KG1 (cell line): Measurements from ENCODE around the gene FOXL2.

Experiments used
- DNase-seq: peaks from one replicate; lab custom pipeline; 2025; lab: John Stamatoyannopoulos, UW

Gene FOXL2

GRCh38 chr3:138945709-138946662, 951 bp downstream of the FOXL2 start:
- no peak for DNase-seq

GRCh38 chr3:138944929-138945708, 1.8 kb downstream of the FOXL2 start:
- DNase-seq = no peak

DNA sequence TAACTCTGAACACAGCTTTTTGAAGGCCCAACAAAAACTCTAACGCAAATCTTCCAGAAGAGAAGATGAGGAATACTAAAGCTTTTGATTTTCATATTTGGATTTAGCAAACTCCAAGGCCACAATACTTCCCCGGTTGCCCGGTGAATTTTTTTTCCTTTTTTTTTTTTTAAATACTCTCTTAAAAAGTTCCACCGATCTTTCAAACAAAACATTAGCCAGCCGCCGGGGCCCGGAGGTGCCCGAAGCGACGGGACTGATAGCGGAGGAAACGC, 2.3 kb downstream of the FOXL2 start:
- no peak for DNase-seq

- no peak for DNase-seq
These were observed 2.9 kb downstream of the FOXL2 start for GRCh38 chr3:138943724-138944653.

DNA sequence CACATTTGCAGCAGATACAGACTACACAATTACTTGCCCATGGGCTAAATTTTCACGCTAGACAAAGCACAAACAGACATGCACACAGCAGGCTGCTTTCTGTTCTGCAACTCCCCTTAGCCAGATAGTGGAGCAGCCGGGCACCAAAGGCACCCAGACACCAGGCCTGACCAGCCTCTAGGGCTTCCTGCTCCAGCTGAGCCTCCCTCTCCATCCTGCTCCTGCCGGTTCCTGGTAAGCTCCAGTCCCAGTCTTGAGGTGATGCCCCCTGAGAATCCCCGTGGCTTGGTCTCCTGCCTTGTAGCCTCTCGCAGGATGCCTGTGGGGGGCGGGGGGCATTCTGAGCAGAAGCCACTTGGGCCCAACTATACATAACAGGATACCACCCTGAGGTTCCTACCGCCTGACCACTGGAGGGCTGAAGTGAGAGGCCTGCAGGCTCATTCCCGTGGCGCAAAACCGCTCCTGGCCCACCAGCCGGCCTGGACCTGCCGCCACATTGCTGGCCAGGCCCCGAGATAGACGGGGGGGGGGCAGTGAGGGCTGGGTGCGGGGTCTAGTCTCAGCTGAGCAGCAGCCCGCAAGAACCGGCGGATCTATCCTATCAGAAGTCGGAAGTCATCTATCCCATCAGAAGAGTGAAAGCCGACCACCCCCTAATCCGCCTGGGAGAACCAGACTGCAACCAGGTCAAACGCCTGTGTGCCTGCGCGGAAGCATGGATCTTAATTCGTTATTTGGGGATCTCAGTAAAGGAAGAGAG, 3.9 kb downstream of the FOXL2 start:
- DNase-seq = no peak

GRCh38 chr3:138942271-138942670, 4.7 kb downstream of the FOXL2 start:
- no peak for DNase-seq

GRCh38 chr3:138941259-138941885, 5.6 kb downstream of the FOXL2 start:
- no peak for DNase-seq

DNA sequence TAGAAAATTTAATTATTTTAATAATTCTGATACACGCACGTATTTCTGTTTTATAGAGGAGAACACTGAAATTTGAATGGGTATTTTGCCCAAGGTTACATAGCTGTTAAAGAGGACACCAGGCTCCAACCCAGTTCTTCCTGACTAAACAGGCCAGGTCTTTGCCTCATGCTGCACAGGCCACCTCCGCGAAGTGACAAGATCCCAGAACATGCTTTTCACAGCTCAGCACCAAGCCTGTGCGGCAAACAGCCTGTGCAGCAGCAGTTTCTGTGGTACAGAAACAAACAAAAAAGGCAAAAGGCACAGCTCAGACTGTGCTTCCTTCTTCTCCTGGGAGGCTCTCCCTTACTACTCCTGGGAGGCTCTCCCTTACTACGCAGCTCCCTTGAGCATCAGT, 6.5 kb downstream of the FOXL2 start:
- DNase-seq = no peak

DNA sequence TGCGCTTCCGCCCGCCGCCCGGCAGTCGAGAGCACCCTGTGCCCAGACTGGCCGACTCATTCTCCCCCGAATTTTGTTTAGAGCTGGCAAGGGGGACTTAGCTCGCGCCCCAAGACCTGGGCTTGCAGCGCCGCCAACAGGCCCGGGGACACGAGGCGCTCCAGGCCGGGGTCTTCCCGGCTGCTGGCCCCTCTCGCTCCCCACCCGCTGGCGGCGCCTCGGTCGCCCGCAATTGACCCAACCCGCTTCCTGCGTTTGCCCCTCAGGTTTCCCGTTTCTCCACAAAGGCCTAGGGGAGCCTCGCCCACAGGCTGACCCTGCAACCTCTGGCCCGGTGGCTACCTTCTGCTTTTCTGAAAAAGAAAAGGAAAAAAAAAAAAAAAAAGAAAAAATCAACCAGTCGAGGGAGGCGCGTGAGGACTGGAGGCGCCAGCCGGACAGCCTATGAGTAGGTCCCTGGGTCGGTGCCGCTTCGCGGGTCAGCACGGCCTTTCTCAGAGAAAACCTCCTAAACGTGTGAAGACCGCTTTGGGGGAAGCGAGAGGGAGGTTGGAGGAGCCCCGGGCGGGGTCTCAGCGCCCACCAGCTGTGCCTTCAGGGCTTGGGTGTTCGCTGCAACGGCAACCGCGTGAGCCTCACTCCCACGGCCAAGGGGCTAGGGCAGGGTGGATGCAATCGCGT, 7.2 kb downstream of the FOXL2 start:
- no peak for DNase-seq

GRCh38 chr3:138938877-138939560, 7.9 kb downstream of the FOXL2 start:
- DNase-seq = no peak

DNA sequence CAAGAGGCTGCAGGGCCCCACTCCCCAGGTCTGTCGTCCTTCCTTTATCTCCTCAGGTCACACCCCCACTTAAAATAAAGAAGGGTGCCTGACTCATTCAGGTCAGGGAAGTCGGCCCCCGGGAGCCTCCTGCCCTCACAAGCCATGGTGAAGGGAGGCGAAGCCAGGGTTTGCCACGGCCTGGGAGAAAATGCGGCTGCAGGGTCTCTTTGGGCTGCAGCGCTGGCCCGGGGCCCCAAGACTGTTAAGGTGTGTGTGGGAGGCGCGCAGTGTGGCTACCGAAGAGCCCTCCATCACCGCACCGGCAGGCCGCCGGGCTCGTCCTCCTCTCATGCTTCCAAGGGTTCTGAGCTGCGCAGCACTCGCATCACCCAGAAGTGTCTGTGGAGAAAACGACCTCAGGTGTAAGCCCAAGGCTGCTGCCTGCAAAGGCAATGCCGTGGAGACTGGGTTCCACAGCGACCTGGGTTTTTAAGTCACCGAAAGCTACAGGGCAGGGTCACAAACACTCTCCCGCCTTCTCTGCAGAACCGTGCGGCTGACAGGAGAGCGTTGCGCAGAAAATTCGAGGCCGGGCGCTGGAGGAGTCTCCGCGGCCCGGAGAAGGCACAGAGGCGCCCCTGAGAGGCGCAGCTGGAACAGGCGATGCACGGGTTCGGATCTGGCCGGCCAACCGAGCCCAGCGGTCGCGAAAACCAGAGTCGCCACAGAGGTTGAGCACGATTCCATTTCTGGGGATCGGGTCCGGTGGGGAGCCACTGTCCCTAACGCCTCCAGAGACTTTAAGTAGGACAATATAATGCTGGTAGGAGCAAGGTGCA, 8.7 kb downstream of the FOXL2 start:
- no peak for DNase-seq

- no peak for DNase-seq
These were observed 9.3 kb downstream of the FOXL2 start for GRCh38 chr3:138937690-138938055.

GRCh38 chr3:138936741-138937689, 9.9 kb downstream of the FOXL2 start:
- no peak for DNase-seq

DNA sequence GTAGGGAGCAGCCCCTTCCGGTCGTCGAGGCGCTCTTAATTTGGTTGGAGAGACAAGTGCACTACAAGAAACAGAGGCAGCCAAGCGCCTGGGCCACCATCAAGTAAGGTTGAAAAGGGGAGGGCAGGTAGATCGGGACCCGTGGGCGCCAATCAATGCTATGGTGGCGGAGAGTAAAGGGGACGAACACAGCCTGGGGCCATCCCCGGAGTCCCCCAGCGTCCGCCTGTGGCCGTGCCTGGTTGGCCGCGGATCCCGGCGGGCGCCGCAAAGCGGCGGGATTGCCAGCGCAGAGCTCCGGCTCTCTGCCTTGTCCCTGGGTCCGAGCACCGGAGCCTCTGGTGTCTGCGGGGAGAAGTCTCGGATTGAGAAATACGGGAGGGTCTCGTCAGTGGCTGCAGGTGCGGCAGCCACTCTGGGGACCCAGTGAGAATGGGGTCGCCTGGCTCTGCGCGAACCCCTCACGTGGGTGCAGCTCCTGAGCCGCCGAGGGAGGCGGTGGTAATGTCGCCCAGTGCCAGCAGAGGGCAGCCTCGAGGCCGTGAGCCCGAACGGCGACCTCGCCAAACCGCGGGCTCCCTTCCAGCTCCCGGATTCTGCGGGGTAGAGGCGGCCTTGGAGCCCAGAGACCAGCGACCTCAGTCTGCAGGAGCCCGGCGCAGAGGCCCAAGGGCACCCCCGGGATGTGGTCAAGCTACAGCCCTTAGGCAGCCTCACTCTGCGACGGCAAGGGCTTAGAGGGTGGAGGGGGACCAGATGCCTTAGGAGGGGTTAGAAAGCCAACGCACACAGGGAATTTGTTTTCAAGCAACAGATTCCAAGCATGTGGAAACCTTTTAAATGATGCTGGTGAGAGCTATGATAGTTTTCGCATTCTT, 10.8 kb downstream of the FOXL2 start:
- DNase-seq = no peak

DNA sequence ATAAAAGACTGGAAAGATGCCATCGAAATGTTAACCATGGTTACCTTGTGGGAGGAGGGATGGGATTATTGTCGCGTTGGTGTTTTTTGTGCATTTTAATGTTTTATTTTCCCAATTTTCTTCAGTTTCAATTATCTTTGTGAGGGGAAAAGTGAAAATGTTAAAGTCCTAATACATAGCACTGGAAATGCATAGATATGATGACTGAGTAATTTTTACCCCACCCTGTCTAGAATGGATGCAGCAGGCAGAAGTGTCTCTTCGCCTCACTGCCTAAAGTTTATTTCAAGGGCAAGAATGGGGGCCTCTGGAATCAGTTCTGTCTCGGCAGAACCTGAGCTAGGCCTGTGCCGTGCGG, 11.5 kb downstream of the FOXL2 start:
- no peak for DNase-seq

DNA sequence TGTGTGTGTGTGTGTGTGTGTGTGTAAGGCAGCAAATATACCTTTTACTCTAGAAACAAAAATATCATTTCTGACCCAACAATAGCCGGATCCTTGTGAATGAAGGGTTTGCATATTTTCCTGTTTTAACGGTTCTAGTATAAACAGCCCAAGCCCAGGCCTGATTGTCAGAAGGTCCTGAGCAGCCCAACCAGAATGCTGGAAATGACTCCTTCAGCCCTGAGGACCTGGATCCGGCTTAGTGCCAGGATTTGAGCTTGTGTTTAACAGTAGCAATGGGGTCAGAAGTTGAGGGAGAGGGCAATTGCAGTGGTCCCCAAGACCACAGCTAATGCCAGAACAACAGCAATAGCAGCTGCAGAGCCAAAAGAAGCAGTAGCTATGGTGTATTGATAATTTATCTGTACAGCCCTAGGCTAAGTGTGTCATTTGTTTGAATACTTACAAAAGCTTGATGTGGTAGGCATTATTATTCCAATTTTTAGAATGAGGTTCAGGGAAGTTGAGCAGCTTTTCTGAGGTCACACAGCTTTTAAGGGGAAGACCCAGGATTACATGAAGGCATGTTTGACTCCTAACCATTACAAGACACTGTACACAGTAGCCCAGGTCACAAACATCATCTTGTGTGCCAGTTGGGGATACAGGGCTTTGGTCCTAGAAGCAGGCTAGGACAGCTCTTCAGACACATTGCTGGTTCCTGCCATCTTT, 12.8 kb downstream of the FOXL2 start:
- no peak for DNase-seq
